HG03095 (cell line): Measurements from ENCODE around the gene DTNBP1.

ENCODE experiments used
- ATAC-seq: cut with Tn5 transposase; IDR thresholded peaks from one replicate; pipeline ENCODE4 v1.9.1; 2021; ENCODE audit warnings: moderate library complexity; ENCODE audit not compliant: unreplicated experiment

The DTNBP1 gene

GRCh38 chr6:15517600-15517999, 145.2 kb downstream of the DTNBP1 start:
- no peak for ATAC-seq

DNA sequence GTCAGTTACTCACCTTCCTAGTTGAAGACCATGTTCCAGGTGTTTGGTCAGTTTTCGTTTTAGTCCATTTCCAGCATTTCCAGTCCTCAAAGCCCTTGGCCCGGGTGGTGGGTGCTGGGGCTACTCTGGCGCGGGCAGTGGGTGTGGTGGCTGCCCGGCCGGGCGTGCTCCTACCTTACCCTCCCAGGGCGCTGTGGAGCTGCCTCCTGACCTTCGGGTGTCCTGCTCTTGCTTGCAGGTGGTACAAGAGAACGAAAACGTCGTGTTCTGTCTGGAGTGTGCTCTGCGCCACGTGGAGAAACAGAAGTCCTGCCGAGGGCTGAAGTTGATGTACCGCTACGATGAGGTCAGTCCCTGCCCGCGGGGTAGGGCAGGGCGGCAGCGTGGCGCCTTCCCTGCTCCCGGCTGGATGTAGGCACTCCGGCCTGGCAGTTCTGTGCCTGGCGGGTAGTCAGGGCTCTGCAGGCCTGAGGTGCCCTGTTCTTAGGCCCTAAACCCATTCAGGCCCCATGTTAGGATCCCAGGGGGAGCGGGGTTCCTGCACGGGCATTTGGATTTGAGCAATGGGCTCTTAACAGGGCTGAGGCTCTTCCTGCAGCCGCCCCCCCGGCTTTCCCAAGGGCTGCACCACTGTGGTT, 145.8 kb downstream of the DTNBP1 start:
- ATAC-seq: no peak

- no peak for ATAC-seq
These were observed 146.4 kb downstream of the DTNBP1 start for GRCh38 chr6:15516378-15516777.

DNA sequence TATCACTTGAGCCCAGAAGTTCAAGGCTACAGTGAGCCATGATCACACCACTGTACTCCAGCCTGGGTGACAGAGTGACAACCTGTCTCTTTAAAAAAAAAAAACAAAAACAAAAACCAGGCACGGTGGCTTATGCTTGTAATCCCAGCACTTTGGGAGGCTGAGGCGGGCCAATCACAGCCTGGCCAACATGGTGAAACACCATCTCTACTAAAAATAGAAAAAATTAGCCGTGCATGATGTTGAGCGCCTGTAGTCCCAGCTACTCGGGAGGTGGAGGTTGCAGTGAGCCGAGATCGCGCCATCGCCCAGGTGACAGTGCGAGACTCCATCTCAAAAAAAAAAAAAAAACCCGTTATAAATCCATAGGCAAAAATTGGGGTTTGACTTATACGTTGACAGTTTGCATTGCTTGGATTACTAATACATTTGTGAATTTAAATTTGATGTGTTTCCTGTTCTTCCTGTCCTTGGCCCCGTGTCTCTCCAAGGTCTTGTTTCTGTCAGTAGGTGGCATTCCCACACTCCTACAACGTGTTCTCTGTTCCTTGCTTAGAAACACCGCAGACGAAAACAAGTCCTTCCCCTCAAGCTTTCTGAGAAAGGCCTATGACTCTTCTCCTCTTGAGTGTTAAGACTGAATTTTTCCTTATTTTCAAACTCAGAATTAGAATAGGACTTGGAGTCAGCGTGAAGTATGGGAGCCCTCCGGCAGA, 147.0 kb downstream of the DTNBP1 start:
- ATAC-seq: no peak

GRCh38 chr6:15515226-15515625, 147.6 kb downstream of the DTNBP1 start:
- ATAC-seq: no peak

DNA sequence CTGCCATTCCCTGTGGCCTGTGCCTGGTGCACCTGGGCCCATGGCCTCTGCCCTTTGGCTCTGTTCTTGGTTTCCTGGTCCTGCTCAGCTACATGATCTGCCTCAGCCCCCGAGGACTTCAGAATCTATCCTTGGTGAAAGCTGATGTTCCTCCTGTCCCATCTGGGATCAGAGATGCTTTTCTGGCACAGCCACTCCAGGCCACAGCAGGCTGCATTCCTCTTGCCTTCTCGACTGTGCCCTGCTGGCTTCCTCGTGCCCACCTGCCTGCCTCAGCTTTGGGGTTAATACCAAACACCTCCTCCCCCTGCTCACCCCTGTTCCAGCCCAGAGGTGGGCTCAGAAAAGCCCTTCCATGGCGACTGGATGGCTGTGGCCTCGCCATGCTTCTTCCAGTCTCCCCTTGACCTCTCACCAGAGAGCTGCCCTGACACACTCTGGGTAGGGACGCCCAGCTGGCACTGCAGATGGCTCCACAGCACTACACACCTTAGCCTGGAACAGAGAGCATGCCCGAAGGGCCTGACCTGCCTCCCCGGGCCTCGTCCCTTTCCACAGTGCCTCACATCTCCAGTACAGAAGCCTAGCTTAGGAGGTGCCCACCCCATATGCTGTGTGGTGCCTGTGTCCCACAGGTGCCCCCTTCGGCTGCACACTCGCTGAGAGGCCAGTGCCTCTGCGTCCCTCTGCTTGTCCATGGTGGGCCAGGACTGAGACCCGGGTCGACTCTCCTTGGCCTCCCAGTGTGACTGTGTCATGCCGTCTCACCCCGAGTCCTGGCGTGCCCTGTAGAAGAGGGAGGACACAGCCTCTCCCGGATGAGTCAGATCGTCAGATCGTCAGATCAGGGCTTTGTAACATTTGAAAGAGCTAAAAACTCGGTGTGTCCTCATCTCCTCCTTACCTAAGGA, 148.8 kb downstream of the DTNBP1 start:
- no peak for ATAC-seq

DNA sequence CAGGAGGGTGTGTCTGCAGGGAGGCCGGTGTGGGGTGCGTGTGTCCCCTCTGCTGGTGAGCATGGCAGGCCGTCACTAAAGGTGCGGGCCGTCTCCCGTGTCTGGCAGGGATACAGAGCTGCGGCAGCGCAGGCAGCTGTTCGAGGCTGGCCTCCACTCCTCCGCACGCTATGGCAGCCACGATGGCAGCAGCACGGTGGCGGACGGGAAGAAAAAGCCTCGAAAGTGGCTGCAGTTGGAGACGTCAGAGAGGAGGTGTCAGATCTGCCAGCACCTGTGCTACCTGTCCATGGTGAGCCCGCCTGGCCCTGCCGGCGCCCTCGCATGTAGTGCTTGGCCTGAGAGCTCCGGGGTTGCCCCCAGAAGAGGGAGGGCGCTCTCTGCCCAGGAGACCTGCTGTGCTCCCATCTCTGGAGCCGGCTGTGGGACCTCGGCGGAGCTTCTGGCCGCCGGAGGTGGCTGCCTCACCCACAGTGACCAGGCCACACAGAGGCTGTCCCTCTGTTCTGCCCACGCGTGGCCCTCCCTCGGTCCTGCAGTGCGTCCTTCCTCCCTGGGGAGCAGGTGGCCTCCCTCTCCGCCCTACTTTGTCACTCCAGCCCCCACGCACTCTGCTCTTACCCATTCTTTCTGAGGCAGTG, 149.6 kb downstream of the DTNBP1 start:
- ATAC-seq: no peak

DNA sequence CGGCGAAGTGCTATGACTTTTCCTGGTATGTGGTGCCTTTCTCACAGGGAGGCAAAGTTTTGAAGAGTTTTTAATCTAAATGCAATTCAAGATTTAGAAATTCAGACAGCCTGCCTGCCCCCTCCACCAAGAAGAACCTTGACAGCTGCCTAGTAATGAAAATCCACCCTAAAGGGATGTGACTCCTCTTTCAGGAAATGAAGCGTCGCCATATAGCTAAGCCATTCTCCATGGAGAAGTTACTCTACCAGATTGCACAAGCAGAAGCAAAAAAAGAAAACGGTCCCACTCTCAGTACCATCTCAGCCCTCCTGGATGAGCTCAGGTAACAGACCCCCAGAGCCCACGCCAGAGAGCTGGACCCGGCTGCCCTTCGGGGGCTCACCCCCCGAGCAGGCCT, 150.1 kb downstream of the DTNBP1 start:
- no peak for ATAC-seq

DNA sequence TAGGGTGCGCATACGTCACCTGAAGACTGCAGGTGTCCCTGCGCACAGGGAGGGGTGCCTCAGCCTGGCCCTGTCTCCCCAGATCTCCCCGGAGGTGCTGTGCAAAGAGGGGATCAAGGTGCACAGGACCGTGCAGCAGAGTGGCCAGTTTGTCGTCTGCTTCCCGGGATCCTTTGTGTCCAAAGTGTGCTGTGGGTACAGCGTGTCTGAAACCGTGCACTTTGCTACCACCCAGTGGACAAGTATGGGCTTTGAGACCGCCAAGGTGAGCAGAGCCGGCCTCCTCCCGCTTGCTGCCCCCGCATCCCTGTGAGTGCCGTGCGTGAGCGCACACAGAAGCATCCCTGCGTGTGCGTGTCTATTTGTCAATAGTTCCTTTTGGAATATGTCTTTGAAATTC, 150.7 kb downstream of the DTNBP1 start:
- no peak for ATAC-seq

DNA sequence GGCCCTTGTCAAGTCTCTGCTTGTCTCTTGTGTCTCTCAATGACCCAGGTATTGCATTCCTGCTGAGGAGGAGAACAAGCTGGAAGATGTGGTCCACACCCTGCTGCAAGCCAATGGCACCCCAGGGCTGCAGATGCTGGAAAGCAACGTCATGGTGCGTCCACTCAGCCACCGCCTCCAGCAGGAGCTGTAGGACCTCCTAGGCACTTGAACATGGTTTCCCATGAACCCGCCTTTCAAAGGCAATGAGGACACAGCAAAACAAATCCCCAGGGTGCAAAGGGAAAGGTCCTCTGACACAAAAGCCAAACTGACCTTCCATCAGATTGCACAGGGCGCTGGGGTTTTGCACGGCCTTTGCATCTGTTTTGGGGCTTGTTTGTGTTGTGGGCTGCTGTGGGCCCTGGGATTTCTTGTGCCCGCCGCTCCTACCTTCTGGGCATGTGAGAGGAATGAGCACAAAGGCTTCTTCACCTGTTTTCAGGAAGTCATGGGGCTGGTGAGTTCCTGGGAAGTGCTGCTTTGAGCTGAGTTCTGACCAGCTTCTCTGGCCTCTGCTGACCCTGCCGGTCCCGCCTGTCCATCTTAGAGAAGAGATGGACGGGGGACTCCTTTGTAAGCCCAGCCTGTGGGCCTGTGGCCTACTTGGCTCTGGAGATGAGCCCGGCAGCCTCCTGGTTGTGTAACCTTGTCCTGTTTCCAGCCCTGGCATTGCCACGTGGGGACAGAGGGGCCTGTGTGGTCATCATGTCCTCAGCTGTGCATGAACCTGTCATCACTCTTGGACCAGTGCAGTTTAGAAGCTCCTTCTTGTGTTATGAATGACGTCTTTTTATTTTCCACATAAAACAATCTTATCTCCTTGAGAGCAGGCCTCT, 151.3 kb downstream of the DTNBP1 start:
- ATAC-seq: no peak

GRCh38 chr6:15510536-15511247, 152.1 kb downstream of the DTNBP1 start:
- ATAC-seq: no peak

GRCh38 chr6:15510121-15510520, 152.7 kb downstream of the DTNBP1 start:
- ATAC-seq: no peak

- ATAC-seq: no peak
These were observed 153.4 kb downstream of the DTNBP1 start for GRCh38 chr6:15509335-15509933.

DNA sequence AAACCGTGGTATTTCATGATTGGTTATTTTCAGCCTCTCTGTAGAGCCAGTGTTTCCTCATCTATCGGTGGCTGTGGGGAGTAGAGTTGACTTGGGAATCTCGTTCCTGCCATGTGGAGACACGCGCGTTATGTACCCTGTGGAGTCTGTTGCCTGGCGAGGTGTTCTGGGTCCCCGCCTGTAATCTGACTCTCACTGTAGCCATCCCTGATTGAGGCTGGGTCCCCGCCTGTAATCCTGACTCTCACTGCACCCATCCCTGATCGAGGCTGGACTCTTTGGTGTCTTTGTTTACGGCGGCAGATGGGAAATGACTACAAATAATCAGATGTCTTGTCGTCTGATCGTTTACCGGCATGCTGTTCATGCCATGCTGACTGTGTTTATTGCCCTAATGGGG, 153.9 kb downstream of the DTNBP1 start:
- no peak for ATAC-seq

GRCh38 chr6:15508441-15508871, 154.4 kb downstream of the DTNBP1 start:
- no peak for ATAC-seq

DNA sequence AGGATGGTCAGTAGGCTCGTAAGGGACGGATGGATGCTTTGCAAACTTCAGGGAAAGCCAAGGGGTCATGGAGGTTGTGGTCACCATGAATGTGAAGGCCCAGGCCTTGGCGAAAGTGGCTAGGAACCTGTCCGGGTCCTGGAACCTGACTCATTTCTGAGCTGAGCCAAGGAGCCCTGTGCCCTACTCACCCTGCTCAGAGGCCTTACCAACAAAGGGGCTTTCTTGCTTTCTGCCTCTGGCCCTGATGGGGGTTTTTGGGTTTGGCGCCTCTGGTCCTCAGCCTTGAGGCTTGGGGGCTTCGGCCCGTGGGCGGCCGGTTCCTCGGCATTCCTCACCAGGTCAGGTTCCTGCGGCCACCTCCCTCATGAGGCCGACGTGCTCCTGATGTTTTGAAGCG, 155.1 kb downstream of the DTNBP1 start:
- ATAC-seq: no peak

DNA sequence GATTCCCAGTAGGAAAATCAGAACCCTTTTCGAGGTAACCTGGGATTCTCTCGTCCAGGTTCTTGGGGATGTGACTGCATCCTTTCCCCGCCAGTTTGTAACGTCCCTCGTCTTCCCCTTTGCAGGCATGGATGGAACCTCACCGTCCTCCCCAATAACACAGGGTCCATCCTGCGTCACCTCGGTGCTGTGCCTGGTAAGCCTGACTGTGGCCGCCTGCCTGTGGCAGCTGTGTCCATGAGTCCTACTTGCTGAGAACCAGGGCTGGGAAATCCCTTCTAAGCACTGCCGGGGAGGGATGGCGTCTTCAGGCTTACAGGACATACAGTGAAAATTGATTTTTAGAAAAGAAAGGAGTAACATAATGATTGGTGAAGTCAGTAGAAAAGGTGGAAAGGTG, 155.6 kb downstream of the DTNBP1 start:
- ATAC-seq: no peak

- no peak for ATAC-seq
These were observed 156.8 kb downstream of the DTNBP1 start for GRCh38 chr6:15506066-15506465.

DNA sequence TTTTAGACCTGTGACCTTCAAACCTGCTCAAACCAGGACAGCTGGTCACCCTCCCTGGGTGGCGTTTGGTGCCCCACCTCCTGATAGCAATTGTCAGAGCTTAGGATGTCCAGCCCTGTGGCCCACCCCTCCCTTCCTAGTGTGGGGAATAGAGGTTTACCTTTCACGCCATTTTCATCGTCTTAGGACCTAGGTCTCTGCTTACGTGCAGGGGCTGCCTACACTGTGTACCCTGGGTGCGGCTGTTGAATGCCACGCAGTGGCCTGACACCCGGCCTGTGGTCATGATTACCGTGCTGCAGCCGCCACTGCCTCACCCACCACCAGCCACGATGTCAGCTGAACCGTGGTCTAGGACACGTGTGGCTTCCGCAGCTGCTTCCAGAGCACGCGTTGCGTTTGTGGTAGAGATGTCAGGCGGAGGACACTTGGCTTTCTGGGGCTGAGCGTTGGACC, 157.3 kb downstream of the DTNBP1 start:
- no peak for ATAC-seq
